Forelimb muscle (tissue), 1 donor: ENCODE data around the gene RAPGEF2. TPM values are rescaled to one million over a fixed set of nuclear protein-coding genes. Genes with fewer than 3 reads are reported as not detected.
"Not testable (repeated sequence)": the region's sequence is repeated elsewhere in the genome, so short reads cannot be mapped to it uniquely, and the experiment has no call there.

ENCODE experiments used
- DNase-seq: peaks from one replicate; pipeline ENCODE4 v3.0.0-alpha.2; 2013; ENCODE audit warnings: low read depth
- polyA plus RNA-seq: library from polyadenylated mRNA; unstranded; fragments of 120-200 nt; gene quantifications from one replicate; pipeline ENCODE4 v1.2.1, GENCODE V29; 2013; ENCODE audit not compliant: insufficient read length

The RAPGEF2 gene
- polyA plus RNA-seq, 1 donor, result 24.1 TPM

DNA sequence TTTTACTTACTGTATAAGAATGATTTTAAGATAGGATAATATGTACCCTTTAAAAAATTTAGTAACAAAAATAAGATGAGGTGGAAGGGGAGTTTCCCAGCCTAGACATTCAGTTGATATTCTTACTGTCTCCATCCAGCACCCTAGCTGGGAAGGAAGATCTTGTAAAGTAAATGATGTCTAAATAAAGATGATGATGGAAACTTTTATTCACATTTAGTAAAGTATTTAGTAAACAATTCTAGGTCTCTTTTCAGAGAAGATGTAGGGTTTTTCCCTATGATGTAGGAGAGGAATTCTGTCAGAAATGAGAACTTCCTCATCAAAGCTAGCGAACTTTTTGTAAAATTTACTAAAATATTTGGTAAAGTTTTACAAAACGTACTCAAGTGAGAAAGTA lies 136.8 kb downstream of the RAPGEF2 start:
- DNase-seq, result no peak

DNA sequence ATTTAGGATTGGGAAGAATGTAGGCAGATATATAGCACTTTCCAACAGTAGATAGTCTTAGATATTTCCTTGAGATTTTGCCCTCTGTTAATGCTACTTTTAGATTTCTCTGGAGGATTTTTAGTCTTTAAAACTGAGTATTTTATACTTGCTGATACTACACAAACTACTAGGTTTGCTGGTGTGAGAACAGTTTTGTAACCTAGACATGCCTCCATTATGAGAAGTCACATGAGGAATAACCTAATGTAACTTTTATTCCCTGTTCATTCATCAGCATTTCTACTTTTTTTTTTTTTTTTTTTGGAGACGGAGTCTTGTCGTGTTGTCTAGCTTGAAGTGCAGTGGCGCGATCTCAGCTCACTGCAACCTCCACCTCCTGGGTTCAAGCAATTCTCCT lies 137.2 kb downstream of the RAPGEF2 start:
- DNase-seq, result no peak

DNA sequence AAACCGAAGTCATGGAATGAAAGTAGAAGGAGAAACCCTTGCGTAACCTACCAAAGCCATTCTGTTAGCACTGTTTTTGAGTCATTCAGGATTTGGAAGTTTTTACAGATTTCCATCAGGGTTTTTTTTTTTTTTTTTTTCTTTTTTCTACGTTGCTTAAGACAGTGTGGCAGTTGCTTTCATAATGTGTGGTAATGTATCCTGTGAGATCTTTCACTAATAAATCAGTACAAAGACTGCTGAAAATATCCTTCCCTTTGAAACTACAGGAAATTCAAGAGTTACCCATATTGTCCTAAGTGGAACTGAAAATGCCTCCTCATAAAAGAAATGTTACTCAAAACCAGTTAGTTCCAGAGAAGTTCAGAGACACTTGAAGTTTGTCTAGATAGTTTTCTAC lies 137.8 kb downstream of the RAPGEF2 start:
- DNase-seq, result no peak

DNA sequence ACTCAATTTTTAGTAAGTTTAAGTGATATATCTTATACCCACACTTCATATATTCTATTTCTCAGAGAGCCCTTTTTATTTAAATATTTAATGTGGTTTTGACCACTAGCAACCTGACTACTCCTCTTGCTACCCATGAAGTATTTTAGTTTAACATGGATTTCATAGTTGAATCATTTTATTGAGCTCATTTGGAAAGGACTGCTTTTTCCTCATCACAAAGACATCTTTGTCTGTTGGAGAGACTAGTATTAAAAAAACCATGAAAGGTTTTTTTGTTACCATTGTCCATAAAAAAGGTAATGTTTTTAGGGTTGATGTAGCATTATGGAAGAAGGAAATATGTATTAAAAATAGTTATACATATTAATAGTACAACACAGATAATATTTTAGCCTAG lies 139.5 kb downstream of the RAPGEF2 start:
- DNase-seq, result no peak

GRCh38 chr4:159248384-159249178 lies 145.7 kb downstream of the RAPGEF2 start:
- DNase-seq, result peak; percentile 68

GRCh38 chr4:159250751-159251325 lies 148.0 kb downstream of the RAPGEF2 start:
- DNase-seq, result no peak

- not testable (repeated sequence) for DNase-seq
These were observed 148.7 kb downstream of the RAPGEF2 start for GRCh38 chr4:159251580-159251979.

DNA sequence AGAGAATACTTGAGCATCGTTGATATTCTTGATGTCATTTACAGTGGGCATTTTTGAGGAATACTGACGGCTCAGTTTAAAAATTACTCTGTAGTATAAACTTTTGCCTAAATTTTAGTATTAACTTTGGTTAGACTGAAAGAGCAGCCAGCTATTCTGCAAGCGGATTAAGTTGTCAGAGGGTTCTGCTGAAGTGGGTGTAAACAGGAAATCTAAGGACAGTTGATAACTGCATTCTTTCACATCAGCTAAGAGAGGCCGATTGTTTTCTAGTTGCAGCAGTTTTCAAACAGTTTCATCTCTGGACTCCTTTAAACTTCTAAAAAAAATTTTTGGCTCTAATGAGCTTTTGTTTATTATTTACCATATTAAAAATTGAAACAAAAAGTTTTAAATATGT lies 149.6 kb downstream of the RAPGEF2 start:
- DNase-seq, result no peak

DNA sequence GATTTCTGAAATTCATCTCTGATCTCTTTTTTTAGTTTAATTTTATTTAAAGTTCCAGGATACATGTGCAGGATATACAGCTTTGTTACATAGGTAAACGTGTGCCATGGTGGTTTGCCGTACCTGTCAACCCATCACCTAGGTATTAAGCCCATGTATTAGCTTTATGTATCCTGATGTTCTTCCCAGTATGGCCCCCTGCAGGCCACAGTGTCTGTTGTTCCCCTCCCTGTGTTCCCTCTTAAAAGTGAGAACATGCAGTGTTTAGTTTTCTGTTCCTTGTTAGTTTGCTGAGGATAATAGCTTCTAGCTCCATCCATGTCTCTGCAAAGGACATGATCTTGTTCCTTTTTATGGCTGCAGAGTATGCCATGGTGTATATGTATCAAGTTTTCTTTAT lies 153.2 kb downstream of the RAPGEF2 start:
- no peak for DNase-seq

DNA sequence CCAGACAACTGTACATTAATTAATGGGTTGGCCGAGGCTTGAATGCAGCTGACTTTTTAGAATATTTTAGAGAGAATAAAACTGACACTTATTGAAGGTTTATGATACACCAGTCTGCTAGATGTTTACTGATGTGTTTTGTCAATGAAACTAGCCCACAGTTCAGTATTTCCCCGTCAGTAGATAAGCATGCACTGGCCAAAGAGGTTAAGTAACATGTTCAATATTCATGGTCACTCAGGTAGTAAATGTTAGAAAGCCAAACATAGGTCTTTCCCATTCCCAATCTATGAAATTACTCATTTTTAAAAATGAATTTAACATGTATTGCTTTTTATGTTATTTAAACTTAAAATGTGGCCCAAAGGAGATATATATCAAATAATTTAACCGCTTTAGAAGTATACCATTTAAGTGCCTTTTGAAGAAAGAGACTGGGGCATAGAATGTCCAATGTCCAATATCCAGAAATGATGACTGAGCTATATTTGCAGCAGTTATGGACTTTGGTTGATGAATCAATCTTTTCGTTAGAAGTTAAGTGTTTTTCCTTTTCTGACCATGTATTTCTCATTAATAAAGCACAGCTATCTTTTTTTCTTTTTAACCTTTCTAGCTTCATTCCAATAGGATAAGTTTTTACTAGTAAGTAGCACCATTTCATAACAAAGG lies 156.1 kb downstream of the RAPGEF2 start:
- no peak for DNase-seq

GRCh38 chr4:159264057-159264456 lies 161.2 kb downstream of the RAPGEF2 start:
- no peak for DNase-seq

GRCh38 chr4:159266981-159267868 lies 164.3 kb downstream of the RAPGEF2 start:
- DNase-seq, result no peak

DNA sequence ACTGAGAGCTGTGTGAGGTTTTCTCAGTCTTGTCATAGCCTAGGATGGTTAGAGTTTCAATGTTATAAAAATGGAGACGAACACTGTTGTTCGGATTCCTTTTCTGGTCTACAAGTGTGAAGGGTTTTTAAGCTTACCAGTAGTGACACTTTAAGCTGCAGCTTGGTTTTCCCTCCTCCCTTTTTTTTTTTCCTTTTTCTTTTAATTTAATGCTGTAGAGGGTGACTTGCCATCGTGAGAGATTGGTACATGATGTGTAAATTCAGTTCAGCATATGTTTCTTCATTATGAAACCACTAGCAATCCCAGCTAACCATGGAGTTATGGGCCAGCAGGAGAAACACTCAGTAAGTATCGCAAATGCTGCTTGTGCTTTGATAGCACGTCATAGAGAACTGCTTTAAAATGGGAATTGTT lies 165.0 kb downstream of the RAPGEF2 start:
- no peak for DNase-seq

- no peak for DNase-seq
These were observed 165.7 kb downstream of the RAPGEF2 start for GRCh38 chr4:159268607-159269006.

DNA sequence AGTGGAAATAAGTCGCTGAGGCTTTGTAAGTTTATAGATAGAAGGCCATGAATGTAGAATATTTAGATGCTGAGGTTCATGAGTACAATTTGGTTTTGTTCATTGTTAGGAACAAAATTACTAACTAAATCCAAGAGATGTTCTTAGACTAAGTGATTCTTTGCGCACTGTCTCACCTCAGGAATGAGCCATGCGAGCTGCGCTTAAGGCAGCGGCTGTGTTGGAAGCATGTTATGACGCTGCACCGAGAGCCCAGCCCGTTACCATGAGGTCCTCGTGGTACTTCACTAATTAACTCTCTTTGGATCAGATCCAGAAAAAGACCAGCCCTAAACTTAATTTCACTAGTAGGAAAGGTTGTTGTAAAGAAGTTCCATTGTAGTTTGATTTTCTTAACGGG lies 166.2 kb downstream of the RAPGEF2 start:
- DNase-seq, result no peak

DNA sequence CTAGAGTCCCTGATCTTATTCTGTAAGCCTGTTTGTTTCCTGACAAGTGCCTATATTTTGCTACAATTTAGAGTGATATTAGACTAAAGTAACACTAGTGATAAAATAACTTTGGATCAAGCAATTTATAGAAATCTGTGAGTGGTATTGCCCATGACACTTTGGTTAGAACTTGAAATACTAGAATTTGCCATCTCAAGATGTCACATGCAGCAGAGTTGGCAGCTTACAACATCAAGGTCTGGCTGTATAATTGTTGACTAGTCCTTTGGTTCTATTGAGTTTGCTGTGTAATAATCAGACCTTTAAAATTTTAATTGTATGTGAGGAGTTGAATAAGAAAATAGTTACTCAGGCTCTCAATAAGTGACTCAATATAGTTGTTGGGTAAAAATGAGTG lies 167.1 kb downstream of the RAPGEF2 start:
- DNase-seq, result no peak

DNA sequence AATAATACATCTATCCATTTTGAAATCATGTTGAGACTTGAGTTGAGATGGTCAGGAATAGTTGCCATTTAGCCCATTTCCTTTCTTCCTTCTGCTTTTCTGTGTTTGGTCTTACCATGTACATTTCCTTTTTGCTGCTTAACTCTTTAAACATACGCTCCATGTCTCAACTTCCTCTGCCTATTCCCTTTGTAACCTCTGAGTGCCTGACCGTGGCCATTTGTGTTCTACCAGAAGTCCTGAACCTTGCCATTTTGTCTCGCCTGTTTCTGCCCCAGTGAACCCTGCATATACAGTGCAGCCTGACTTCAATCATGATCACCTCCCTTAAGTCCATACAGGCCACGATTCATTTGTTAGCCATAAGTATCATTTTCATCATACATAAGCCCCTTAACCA lies 169.0 kb downstream of the RAPGEF2 start:
- no peak for DNase-seq

DNA sequence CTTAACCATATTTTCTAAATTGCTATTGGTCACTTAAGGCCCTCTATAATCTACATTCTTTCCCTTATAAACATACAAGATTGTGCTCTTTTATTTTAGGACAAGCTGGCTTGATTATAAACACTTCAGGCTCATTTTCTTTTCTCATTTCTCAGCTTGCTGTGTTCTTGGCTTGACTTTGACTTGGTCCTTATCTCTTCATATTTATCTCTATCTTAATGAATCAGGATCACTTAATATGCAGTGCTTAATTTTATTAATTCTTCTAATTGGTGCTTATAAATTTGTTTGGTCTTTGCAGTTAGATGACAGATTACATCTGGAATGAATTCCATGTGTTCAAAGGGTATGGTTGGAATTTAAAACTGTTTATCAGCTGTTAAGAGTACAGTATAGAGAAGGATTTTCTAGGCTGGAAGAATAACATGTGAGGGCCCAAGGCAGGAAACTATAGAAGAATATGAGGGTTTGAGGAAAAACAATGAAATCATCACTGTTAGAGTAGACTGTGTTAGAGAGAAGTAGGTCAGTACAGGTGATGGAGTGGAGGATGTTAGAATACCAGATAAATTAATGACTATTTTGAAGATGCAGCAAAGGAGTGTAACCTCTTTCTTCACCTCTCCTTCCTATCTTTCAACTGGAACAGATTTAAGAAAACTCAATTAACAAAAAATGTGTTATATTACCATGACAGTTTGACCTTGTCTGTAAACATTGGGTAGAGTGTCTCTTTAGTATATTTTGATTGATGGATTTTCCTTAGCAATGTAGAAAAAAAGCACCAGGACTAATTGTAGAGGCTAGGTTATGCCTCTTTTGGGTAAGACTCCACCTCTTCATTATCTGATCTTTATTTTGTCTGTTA lies 169.6 kb downstream of the RAPGEF2 start:
- no peak for DNase-seq

GRCh38 chr4:159273141-159273438 lies 170.2 kb downstream of the RAPGEF2 start:
- no peak for DNase-seq

GRCh38 chr4:159273841-159274240 lies 171.0 kb downstream of the RAPGEF2 start:
- DNase-seq, result no peak

- no peak for DNase-seq
These were observed 175.5 kb downstream of the RAPGEF2 start for GRCh38 chr4:159278399-159278798.
